KMS-11 (cell line): Measurements from ENCODE around the gene PIGS.

Experiments
- H2AFZ ChIP-seq: fragments of 200-600 bp; sonication (generic); 2 replicates; pipeline ENCODE4 v1.6.1; 2016; ENCODE audit warnings: antibody characterized with exemption, mixed run types, low read depth
- H3K27ac ChIP-seq: fragments of 200-600 bp; sonication (generic); 2 replicates; pipeline ENCODE4 v1.6.1; 2016; ENCODE audit warnings: mild to moderate bottlenecking, mixed run types
- H3K27me3 ChIP-seq: fragments of 200-600 bp; sonication (generic); 2 replicates; pipeline ENCODE4 v1.6.1; 2017; ENCODE audit warnings: mild to moderate bottlenecking, low read depth, mixed run types, moderate library complexity; ENCODE audit not compliant: insufficient read depth
- H3K36me3 ChIP-seq: fragments of 200-600 bp; sonication (generic); 2 replicates; pipeline ENCODE4 v1.6.1; 2017; ENCODE audit warnings: mild to moderate bottlenecking, mixed run types; ENCODE audit not compliant: insufficient read depth
- H3K4me1 ChIP-seq: fragments of 200-600 bp; sonication (generic); 2 replicates; pipeline ENCODE4 v1.6.1; 2016; ENCODE audit warnings: mild to moderate bottlenecking, low read depth, mixed run types; ENCODE audit not compliant: poor library complexity, severe bottlenecking
- H3K4me2 ChIP-seq: fragments of 200-600 bp; sonication (generic); 2 replicates; pipeline ENCODE4 v1.7.0; 2016; ENCODE audit warnings: mild to moderate bottlenecking, mixed run types
- H3K4me3 ChIP-seq: fragments of 200-600 bp; sonication (generic); IDR thresholded peaks from 2 replicates; pipeline ENCODE4 v1.6.1; 2017; ENCODE audit warnings: low read depth, low read length, mixed read lengths; ENCODE audit not compliant: insufficient read depth
- H3K79me2 ChIP-seq: fragments of 200-600 bp; sonication (generic); 2 replicates; pipeline ENCODE4 v1.6.1; 2016; ENCODE audit warnings: low read depth, mixed run types; ENCODE audit not compliant: insufficient read depth
- H3K9ac ChIP-seq: fragments of 200-600 bp; sonication (generic); 2 replicates; pipeline ENCODE4 v1.6.1; 2016; ENCODE audit warnings: mild to moderate bottlenecking, mixed run types
- H4K20me1 ChIP-seq: fragments of 200-600 bp; sonication (generic); 2 replicates; pipeline ENCODE4 v1.6.1; 2016; ENCODE audit warnings: mild to moderate bottlenecking, mixed run types; ENCODE audit not compliant: insufficient read depth
- CTCF ChIP-seq: fragments of 200-600 bp; sonication (generic); conservative IDR thresholded peaks from 2 replicates; pipeline ENCODE4 v1.6.1; 2017; ENCODE audit warnings: low read depth, mild to moderate bottlenecking, antibody characterized with exemption, low read length, moderate library complexity, mixed read lengths

Gene PIGS

DNA sequence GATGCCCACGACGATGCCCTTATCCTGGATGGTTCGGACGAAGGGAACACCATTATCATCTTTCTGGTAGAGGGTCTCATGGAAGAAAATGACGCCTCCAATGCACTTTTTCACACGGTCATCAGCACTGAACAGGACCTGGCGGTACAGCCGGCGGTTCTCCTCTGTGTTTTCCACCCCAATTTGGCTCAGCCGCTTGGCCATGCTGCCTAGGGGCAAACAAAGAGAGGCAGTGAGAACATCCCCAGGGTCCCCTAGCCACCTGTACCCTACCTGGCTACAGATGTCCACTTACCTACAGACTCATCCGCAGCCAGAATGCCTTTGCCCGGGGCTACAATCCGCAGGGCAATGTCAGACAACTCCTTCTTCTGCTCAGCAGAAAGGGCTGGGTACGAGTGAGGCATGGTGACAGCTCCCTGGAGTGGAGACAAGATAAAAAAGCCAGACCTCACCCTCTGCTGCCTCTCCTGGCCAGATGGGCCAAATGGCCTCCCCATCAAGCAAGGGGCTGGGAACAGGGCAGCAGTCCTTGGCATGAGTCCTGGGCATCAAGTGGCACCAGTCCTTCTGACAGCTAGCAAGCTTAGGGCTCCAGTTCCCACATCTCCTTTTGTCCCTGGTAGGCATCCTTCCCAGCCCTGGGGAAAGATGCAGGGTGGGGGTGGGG is 3.9 kb upstream of the PIGS start:
- H3K79me2 ChIP-seq, result peaks cover 8% of the 10 kb centered on the region
- peaks cover 19% of the 10 kb centered on the region for H3K4me1 ChIP-seq
- TF ChIP-seq CTCF, result no peak
- no peaks in the 10 kb centered on the region for H4K20me1 ChIP-seq
- no peak overlapping the region for H3K9ac ChIP-seq
- no peaks in the 10 kb centered on the region; the same call in 1 of the 2 replicates for H3K36me3 ChIP-seq
- no peaks in the 10 kb centered on the region for H3K27me3 ChIP-seq
- H2AFZ ChIP-seq, result no peak overlapping the region
- H3K4me3 ChIP-seq, result no peak overlapping the region
- no peak overlapping the region for H3K27ac ChIP-seq
- H3K4me2 ChIP-seq, result no peak overlapping the region

GRCh38 chr17:28574526-28574925 is 3.2 kb upstream of the PIGS start:
- no peaks in the 10 kb centered on the region for H4K20me1 ChIP-seq
- H3K79me2 ChIP-seq, result peaks cover 16% of the 10 kb centered on the region
- no peaks in the 10 kb centered on the region; the same call in 1 of the 2 replicates for H3K36me3 ChIP-seq
- H3K4me1 ChIP-seq, result peaks cover 27% of the 10 kb centered on the region
- no peak overlapping the region for H3K27ac ChIP-seq
- H2AFZ ChIP-seq, result no peak overlapping the region
- H3K27me3 ChIP-seq, result no peaks in the 10 kb centered on the region
- no peak overlapping the region for H3K9ac ChIP-seq
- TF ChIP-seq CTCF, result no peak
- H3K4me3 ChIP-seq, result no peak overlapping the region
- H3K4me2 ChIP-seq, result no peak overlapping the region

- H3K27ac ChIP-seq, result no peak overlapping the region
- no peak overlapping the region for H3K4me2 ChIP-seq
- no peaks in the 10 kb centered on the region; the same call in 1 of the 2 replicates for H3K36me3 ChIP-seq
- no peak for TF ChIP-seq CTCF
- peaks cover 20% of the 10 kb centered on the region for H3K79me2 ChIP-seq
- no peak overlapping the region for H3K9ac ChIP-seq
- H3K27me3 ChIP-seq, result no peaks in the 10 kb centered on the region
- no peak overlapping the region for H3K4me3 ChIP-seq
- no peak overlapping the region for H2AFZ ChIP-seq
- peaks cover 32% of the 10 kb centered on the region for H3K4me1 ChIP-seq
- no peaks in the 10 kb centered on the region for H4K20me1 ChIP-seq
These were observed 2.7 kb upstream of the PIGS start for GRCh38 chr17:28573966-28574480.

DNA sequence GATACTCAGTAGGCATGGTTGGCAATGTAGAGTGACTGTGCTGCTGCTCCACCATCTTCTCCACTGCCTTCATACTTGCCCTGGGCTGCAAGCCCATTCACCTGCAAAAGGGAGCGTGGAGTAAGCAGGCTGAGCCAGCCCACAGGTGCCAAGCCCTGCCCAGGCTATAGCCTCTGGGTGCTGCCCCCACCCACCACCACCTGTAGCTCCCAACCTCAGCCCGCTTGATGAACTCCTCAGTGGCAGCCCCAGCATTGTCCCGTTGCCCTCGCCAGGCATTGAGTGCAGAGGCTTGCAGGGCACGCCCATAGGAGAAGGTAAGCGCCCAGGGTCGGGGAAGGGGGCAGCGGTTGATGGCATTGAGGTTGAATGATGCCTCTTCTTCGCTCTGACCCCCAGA is 2.2 kb upstream of the PIGS start:
- TF ChIP-seq CTCF, result no peak
- Histone ChIP-seq H3K79me2 (peaks cover 25% of the 10 kb centered on the region), H3K4me1 (peaks cover 37% of the 10 kb centered on the region), H4K20me1 (no peaks in the 10 kb centered on the region), H3K4me3 (no peak overlapping the region), H2AFZ (no peak overlapping the region), H3K4me2 (no peak overlapping the region), H3K9ac (no peak overlapping the region), H3K36me3 (no peaks in the 10 kb centered on the region; the same call in 1 of the 2 replicates), H3K27ac (no peak overlapping the region), H3K27me3 (no peaks in the 10 kb centered on the region)
